Measurements from ENCODE around the gene CCK. TPM values are rescaled to one million over a fixed set of nuclear protein-coding genes. Genes with fewer than 3 reads are reported as not detected.

The CCK gene
- total RNA-seq, 1 donor from 2014 or later: not detected

GRCh38 chr3:42226470-42227425 lies 39.2 kb downstream of the CCK start:
- ATAC-seq (no peak), DNase-seq (ENCODE audit: low spot score) (no peak)

GRCh38 chr3:42225486-42226363 lies 40.3 kb downstream of the CCK start:
- DNase-seq (ENCODE audit: low spot score) (no peak), ATAC-seq (no peak)

- ATAC-seq (no peak), DNase-seq (ENCODE audit: low spot score) (no peak)
Observed at GRCh38 chr3:42224658-42225421, 41.1 kb downstream of the CCK start.

GRCh38 chr3:42224178-42224577 lies 41.8 kb downstream of the CCK start:
- ATAC-seq (no peak), DNase-seq (ENCODE audit: low spot score) (no peak)

- DNase-seq (ENCODE audit: low spot score) (no peak), ATAC-seq (no peak)
Observed at GRCh38 chr3:42222942-42223693, 42.9 kb downstream of the CCK start.

- DNase-seq (ENCODE audit: low spot score) (no peak), ATAC-seq (no peak)
Observed at GRCh38 chr3:42220436-42221121, 45.4 kb downstream of the CCK start.

GRCh38 chr3:42216931-42217333 lies 49.1 kb downstream of the CCK start:
- ATAC-seq: no peak
- DNase-seq (ENCODE audit: low spot score): no peak

DNA sequence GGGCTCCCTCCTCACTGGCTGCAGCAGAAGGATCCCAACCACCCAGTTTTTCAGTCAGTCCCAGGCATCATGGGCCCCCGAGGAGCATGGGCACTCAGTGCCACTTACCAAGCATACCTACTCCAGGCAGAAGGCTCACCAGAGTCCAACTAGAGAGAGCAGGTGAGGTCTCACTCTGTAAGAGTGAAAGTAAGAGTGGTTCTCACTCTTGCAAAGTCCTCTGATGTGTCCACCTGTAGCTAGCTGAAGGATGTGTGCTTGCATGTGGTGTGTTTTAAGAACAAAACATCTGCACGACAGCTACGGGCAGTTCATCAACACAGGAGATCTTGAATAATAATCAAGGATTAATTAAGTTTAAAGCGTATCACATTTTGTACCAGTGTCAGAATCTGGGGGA lies 49.7 kb downstream of the CCK start:
- ATAC-seq (no peak), DNase-seq (ENCODE audit: low spot score) (no peak)

DNA sequence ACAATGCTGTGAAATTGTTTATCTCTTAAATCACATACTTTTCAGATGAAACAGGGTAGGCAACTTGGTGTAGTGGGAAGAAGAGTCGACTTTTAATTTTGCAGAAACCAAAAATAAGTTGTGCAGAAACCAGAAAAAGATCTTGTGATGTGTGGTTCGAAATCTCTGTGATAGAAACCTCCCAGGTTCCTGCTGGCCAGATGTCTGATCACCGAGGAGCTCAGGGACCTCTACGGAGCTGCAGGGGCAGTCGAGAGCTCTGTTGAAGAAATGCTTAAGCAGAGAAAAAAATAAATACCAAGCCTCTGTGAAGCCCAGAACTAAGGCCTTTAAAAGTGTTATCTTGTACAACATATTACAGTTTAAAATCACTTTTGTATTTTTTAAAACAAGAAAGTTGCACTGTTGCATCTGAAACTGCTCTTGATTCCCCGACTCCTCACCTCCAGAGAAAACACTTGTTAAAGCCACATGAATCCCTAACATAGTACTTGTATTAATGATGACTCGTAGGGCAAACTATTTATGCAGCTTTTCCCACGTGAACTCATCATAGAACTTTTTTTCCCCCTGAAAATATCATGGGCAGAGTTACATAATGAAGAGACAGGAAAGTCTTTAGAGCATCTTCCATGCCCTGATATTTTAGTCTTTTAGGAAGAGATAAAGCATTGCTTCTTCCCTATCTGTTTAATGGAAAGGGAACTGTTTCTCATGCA lies 51.3 kb downstream of the CCK start:
- DNase-seq (ENCODE audit: low spot score): no peak
- no peak for ATAC-seq

DNA sequence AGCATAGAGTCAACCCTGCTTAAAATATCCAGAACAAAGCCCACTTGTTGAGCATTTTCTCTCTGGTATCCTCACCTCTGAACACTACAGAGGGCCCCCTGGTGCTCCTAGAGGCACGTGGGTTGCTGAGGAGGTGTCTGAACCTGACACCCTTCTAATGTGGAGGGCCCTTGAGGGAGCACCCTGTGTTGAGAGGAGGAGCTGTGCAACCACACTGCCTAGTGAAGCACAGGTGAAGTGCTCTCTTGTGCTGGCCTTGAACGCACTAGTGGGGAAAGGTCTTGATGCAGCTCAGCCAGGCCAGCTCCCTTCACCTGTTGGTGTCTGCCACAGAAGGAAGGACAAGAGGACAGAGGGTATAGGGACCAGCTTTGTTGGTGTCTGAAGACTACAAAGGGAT lies 51.9 kb downstream of the CCK start:
- ATAC-seq (no peak), DNase-seq (ENCODE audit: low spot score) (no peak)

DNA sequence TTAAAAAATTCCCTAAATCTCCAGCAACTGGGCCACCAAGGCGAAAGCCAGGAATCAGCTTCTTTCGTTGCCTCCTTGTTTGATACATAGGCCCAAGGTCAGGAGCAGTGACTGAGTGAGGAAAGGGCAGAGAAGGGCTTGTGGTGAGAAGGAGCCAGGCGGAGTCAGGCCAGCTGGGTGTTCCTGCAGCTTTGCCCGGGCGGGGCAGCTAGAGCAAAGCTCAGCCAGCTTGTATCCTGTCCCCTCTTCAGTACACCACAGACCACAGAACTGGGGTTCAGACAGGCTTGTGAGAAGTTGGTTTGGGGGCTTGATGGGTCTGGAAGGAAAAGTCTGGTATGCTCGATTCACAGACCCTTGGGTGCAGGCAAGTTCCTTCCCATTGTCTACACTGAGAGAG lies 52.6 kb downstream of the CCK start:
- ATAC-seq (no peak), DNase-seq (ENCODE audit: low spot score) (no peak)

GRCh38 chr3:42210726-42211125 lies 55.3 kb downstream of the CCK start:
- no peak for ATAC-seq

DNA sequence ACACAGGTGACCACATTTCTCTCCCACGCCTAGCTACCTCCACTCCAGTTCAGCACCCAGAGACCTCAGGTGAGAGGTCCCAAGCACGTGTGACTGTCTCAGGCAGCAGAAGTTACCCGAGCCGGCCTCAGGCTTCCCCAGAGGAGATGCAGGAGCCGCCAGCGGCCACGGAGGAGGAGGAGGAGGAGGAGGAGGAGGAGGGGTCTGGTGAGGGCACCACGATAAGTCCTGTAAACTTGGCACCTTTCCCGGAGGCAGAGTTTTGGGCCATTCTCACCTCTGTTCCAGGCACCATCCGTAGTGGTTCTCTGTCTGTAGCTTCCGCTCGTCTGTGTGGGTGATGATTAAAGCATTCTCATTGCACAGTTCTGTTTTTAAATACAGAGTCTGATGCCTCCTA lies 56.1 kb downstream of the CCK start:
- DNase-seq (ENCODE audit: low spot score) (no peak), ATAC-seq (no peak)

More at GRCh38 chr3:42210726-42211125, 55.3 kb downstream of the CCK start:
- no peak for DNase-seq (ENCODE audit: low spot score)

Other genes with a start within 250 kb of the CCK start
- 11.2 TPM for gene TRAK1, start 174.8 kb downstream of the CCK start, total RNA-seq
- gene LYZL4, start 144.4 kb upstream of the CCK start, total RNA-seq: not detected
- gene VIPR1, start 236.5 kb upstream of the CCK start, total RNA-seq: 27.0 TPM

Measured in left lobe of liver (tissue), 2 donors.